GM12872 (cell line): Measurements from ENCODE around the gene FAM216B.

Experiments
- TF ChIP-seq, protein P1 (sequence below): IDR thresholded peaks from 3 replicates; pipeline ENCODE4 v1.5.1; 2011; ENCODE audit warnings: low read depth, mild to moderate bottlenecking, low read length, moderate library complexity; ENCODE audit not compliant: insufficient read depth

FAM216B gene

DNA sequence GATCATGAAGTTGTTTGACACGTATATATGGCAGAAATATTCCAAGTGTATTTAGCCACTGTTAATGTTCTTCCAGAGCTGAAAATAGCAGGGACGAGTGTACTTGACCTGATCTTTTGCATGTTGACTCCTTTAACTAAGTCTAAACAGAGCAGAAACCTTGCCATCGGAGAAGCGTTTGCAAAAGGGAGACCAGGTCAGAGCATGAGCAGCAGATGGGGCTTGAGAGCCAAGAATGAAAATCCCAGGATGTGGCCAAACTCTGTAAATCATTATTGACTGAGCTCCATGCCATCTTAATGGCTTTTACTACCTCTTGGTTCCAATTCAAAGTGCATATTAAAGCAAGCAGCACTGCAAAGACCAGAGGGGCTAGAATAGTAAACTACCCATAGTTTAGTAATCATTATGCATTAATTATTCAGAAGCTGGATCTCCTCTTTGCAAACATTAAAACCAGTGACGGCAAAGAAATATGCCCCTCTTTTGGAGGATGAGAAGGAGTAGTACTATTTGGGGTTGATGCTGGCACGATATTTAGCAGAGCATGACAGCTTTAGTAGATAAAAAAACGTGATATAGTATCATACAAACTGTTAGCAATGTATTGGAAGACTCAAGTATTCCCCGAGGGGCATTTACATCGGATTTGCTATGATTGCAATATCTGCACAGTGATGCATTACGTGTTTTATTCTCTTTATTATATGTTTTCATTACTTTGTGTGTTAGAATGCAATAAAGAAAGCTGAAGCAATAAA lies 55.7 kb downstream of the FAM216B start:
- TF ChIP-seq, protein P1, sequence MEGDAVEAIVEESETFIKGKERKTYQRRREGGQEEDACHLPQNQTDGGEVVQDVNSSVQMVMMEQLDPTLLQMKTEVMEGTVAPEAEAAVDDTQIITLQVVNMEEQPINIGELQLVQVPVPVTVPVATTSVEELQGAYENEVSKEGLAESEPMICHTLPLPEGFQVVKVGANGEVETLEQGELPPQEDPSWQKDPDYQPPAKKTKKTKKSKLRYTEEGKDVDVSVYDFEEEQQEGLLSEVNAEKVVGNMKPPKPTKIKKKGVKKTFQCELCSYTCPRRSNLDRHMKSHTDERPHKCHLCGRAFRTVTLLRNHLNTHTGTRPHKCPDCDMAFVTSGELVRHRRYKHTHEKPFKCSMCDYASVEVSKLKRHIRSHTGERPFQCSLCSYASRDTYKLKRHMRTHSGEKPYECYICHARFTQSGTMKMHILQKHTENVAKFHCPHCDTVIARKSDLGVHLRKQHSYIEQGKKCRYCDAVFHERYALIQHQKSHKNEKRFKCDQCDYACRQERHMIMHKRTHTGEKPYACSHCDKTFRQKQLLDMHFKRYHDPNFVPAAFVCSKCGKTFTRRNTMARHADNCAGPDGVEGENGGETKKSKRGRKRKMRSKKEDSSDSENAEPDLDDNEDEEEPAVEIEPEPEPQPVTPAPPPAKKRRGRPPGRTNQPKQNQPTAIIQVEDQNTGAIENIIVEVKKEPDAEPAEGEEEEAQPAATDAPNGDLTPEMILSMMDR: peak; percentile 27; the same call in 2 of the 3 replicates
